SK-N-SH (cell line): ENCODE results near the gene KANSL3. TPM values are rescaled to one million over a fixed set of nuclear protein-coding genes. Genes with fewer than 3 reads are reported as not detected.
A peak's percentile ranks its signal among the peaks of the same experiment; 100 is the strongest.

ENCODE experiments used
- CTCF ChIA-PET: fragments of 300-600, 350-600 bp; formaldehyde crosslinking; extraction: SDS; loops from one replicate; lab custom pipeline; 2021; lab: Yijun Ruan, JAX
- POLR2A ChIA-PET: fragments of 350-600 bp; sonication (Branson Sonifier 250); formaldehyde crosslinking; extraction: SDS; loops from one replicate; lab custom pipeline; 2020; ENCODE audit warnings: antibody characterized with exemption, inconsistent platforms; lab: Yijun Ruan, JAX
- DNase-seq: peaks from one replicate; pipeline ENCODE4 v3.0.0; 2012
- H2AFZ ChIP-seq: fragments of 200-600 bp; sonication (generic); 2 replicates; pipeline ENCODE4 v1.8.1; 2016; ENCODE audit warnings: antibody characterized with exemption, mild to moderate bottlenecking, low read depth
- H3F3A ChIP-seq: fragments of 200-600 bp; sonication (generic); replicated peaks from 2 replicates; pipeline ENCODE3; 2016; ENCODE audit warnings: antibody characterized with exemption, mild to moderate bottlenecking; ENCODE audit not compliant: insufficient read depth
- H3K27ac ChIP-seq, 2 experiments: fragments of 200-500 bp in 1 of 2; fragments of 200-600 bp in 1 of 2; sonication (Bioruptor generic) in 1 of 2; sonication (generic), shearing (Covaris generic) in 1 of 2; 2 replicates each; pipeline versions ENCODE4 v1.5.1 to v1.6.1; 2014 to 2016; ENCODE audit warnings: low read depth in 2 of 2, inconsistent platforms in 1 of 2, low read length in 1 of 2, mild to moderate bottlenecking in 1 of 2, mixed read lengths in 1 of 2
- H3K27me3 ChIP-seq: fragments of 200-600 bp; sonication (generic), shearing (Covaris generic); 2 replicates; pipeline ENCODE4 v1.6.1; 2016; ENCODE audit warnings: mixed run types; ENCODE audit not compliant: insufficient read depth
- H3K36me3 ChIP-seq, 2 experiments: fragments of 200-500 bp in 1 of 2; fragments of 200-600 bp in 1 of 2; sonication (Bioruptor generic) in 1 of 2; sonication (generic) in 1 of 2; replicated peaks in 1 of 2; 2 replicates each; pipeline versions ENCODE3 to v1.5.1; 2014 to 2016; ENCODE audit warnings: low read length in 1 of 2, mild to moderate bottlenecking in 1 of 2; ENCODE audit not compliant: insufficient read depth in 2 of 2, control insufficient read depth in 1 of 2
- H3K4me1 ChIP-seq, 2 experiments: fragments of 200-500 bp in 1 of 2; fragments of 200-600 bp in 1 of 2; sonication (Bioruptor generic) in 1 of 2; sonication (generic), shearing (Covaris generic) in 1 of 2; 2 replicates each; pipeline versions ENCODE4 v1.5.1 to v1.6.1; 2014 to 2016; ENCODE audit warnings: low read depth in 1 of 2, low read length in 1 of 2, mixed run types in 1 of 2; ENCODE audit not compliant: insufficient read depth in 2 of 2, control insufficient read depth in 1 of 2
- H3K4me2 ChIP-seq: fragments of 200-600 bp; sonication (generic), shearing (Covaris generic); 2 replicates; pipeline ENCODE4 v1.6.1; 2017; ENCODE audit warnings: mixed run types
- H3K4me3 ChIP-seq, 2 experiments: fragments of 200-500 bp in 1 of 2; fragments of 200-600 bp in 1 of 2; sonication (Bioruptor generic) in 1 of 2; sonication (generic), shearing (Covaris generic) in 1 of 2; 2 replicates each; pipeline versions ENCODE4 v1.5.1 to v1.8.1; 2014 to 2016; ENCODE audit warnings: low read depth in 2 of 2, inconsistent platforms in 1 of 2, low read length in 1 of 2, mild to moderate bottlenecking in 1 of 2, mixed read lengths in 1 of 2, moderate library complexity in 1 of 2
- H3K79me2 ChIP-seq: fragments of 200-600 bp; sonication (generic); 2 replicates; pipeline ENCODE4 v1.8.1; 2017; ENCODE audit warnings: mild to moderate bottlenecking; ENCODE audit not compliant: insufficient read depth
- H3K9ac ChIP-seq: fragments of 200-600 bp; sonication (generic); 2 replicates; pipeline ENCODE4 v1.6.1; 2017; ENCODE audit warnings: mixed run types
- H3K9me2 ChIP-seq: fragments of 200-600 bp; sonication (generic); 2 replicates; pipeline ENCODE4 v1.6.1; 2017; ENCODE audit warnings: mixed run types
- H3K9me3 ChIP-seq: fragments of 200-600 bp; sonication (generic); 2 replicates; pipeline ENCODE4 v1.6.1; 2017; ENCODE audit warnings: mixed run types, mild to moderate bottlenecking, moderate library complexity
- H4K20me1 ChIP-seq: fragments of 200-600 bp; sonication (generic); 2 replicates; pipeline ENCODE4 v1.6.1; 2017; ENCODE audit warnings: mild to moderate bottlenecking, mixed run types; ENCODE audit not compliant: insufficient read depth
- CHD2 ChIP-seq: fragments of 150-350 bp; IDR thresholded peaks from 2 replicates; pipeline ENCODE4 v1.6.1; 2018; ENCODE audit warnings: low read length; ENCODE audit not compliant: partially characterized antibody
- EP300 ChIP-seq, 2 experiments: IDR thresholded peaks; 2 replicates each; pipeline versions ENCODE4 v1.4.0 to v1.6.1; 2012; ENCODE audit warnings: borderline replicate concordance in 1 of 2, low read depth in 1 of 2, low read length in 1 of 2
- FOXJ3 ChIP-seq: sonication (generic); formaldehyde crosslinking; IDR thresholded peaks from 2 replicates; pipeline ENCODE4 v1.5.1; 2020; ENCODE audit warnings: mild to moderate bottlenecking, missing genetic modification reagents
- FOXM1 ChIP-seq: IDR thresholded peaks from 2 replicates; pipeline ENCODE4 v1.4.0; 2012; ENCODE audit warnings: low read depth, mild to moderate bottlenecking
- GATA2 ChIP-seq: sonication (generic); formaldehyde crosslinking; IDR thresholded peaks from 2 replicates; pipeline ENCODE4 v1.5.0; 2020; ENCODE audit warnings: mild to moderate bottlenecking, missing genetic modification reagents
- JUND ChIP-seq: IDR thresholded peaks from 2 replicates; pipeline ENCODE4 v1.4.0; 2012
- NFIC ChIP-seq: IDR thresholded peaks from 2 replicates; pipeline ENCODE4 v1.4.0; 2012; ENCODE audit warnings: borderline replicate concordance
- NRF1 ChIP-seq: IDR thresholded peaks from 2 replicates; pipeline ENCODE4 v1.6.1; 2012; ENCODE audit warnings: low read depth, mild to moderate bottlenecking, low read length
- POLR2AphosphoS5 ChIP-seq: IDR thresholded peaks from 2 replicates; pipeline ENCODE4 v1.6.1; 2012; ENCODE audit warnings: low read depth, low read length
- RAD21 ChIP-seq: IDR thresholded peaks from 2 replicates; pipeline ENCODE4 v1.6.1; 2012; ENCODE audit warnings: mild to moderate bottlenecking, low read length
- RCOR1 ChIP-seq: fragments of 150-350 bp; IDR thresholded peaks from 2 replicates; pipeline ENCODE4 v1.6.1; 2017; ENCODE audit warnings: antibody characterized with exemption, low read length
- RFX5 ChIP-seq: IDR thresholded peaks from 2 replicates; pipeline ENCODE4 v1.6.1; 2012; ENCODE audit warnings: mild to moderate bottlenecking, improper control_type of control experiment, low read length
- RXRA ChIP-seq: IDR thresholded peaks from 2 replicates; pipeline ENCODE4 v1.4.0; 2012; ENCODE audit warnings: low read depth, mild to moderate bottlenecking, borderline replicate concordance
- SIN3A ChIP-seq: IDR thresholded peaks from 2 replicates; pipeline ENCODE4 v1.6.1; 2012; ENCODE audit warnings: low read depth, mild to moderate bottlenecking, low read length, moderate library complexity, borderline replicate concordance
- TAF1 ChIP-seq: IDR thresholded peaks from 2 replicates; pipeline ENCODE4 v1.6.1; 2012; ENCODE audit warnings: low read depth, mild to moderate bottlenecking, low read length, moderate library complexity, borderline replicate concordance
- YY1 ChIP-seq: IDR thresholded peaks from 2 replicates; pipeline ENCODE4 v1.4.0; 2012; ENCODE audit warnings: low read depth, mild to moderate bottlenecking
- WGBS: methylation state at CpG from one replicate; pipeline ENCODE4 v1.1.6; 2017; ENCODE audit warnings: low lambda C conversion rate; 5-methylcytosine and 5-hydroxymethylcytosine counted together
- polyA plus RNA-seq, 3 experiments: library from polyadenylated mRNA; depleted of rRNA; stranded (reverse); fragments of >200 nt; gene quantifications; 2 replicates each; pipeline ENCODE4 v1.2.3, GENCODE V29; 2012
- TF ChIP-seq, protein P1 (sequence below): fragments of 150-350 bp; IDR thresholded peaks from 2 replicates; pipeline ENCODE4 v1.6.1; 2016; ENCODE audit warnings: mild to moderate bottlenecking, low read depth, low read length
- TF ChIP-seq, protein P2 (sequence below): IDR thresholded peaks from 2 replicates; pipeline ENCODE4 v1.4.0; 2012; ENCODE audit warnings: low read depth, borderline replicate concordance

The KANSL3 gene
- polyA plus RNA-seq, 1 of the 3 experiments (the other 2 are of a cell fraction) = 10.7 TPM

DNA sequence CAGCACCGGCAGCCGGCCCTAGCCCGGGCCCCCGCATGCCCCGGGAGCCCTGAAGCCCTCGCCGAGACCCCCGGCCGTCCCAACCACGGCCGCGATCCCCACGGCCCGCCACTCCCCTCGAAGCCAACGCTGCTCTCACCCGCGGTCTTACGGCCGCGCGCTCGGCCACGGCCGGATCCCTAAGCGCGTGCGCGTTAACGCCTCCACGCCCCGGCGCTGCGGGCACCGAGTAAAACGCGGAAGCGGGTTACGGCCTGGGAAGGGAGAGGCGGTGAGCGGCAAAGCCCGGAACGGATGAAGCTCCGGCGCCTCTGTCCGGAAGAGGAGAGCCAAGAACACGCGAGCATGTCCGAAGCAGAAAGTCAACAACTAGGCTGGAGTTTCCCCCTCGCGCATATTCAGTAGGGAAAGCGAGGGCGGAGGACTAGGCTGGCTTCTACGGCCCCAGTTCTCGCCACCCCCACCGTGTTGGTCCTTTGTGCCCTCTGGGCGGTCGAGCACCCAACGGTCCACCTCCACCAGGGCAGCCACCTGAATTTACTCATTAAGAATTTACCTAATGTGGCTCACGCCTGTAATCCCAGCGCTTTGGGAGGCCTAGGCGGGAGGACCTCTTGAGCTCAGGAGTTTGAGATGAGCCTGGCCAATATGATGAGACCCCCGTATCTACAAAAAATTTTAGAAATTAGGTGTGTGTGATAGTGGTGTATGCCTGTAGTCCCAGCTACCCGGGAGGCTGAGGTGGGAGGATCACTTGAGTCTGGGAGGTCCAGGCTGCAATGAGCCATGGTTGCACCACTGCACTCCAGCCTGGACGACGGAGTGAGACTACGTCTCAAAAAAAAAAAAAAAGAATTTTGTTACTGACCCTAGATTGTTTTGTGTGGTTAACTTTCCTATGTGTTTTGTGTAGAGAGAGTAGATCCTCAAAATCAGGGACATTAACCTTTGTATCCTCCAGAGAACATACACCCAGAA is at the start of gene KANSL3 (continued):
- TF ChIP-seq POLR2AphosphoS5 = peak; percentile 94
- peak; percentile 91 for TF ChIP-seq TAF1
- TF ChIP-seq RCOR1 = peak; percentile 87
- TF ChIP-seq, protein P1, sequence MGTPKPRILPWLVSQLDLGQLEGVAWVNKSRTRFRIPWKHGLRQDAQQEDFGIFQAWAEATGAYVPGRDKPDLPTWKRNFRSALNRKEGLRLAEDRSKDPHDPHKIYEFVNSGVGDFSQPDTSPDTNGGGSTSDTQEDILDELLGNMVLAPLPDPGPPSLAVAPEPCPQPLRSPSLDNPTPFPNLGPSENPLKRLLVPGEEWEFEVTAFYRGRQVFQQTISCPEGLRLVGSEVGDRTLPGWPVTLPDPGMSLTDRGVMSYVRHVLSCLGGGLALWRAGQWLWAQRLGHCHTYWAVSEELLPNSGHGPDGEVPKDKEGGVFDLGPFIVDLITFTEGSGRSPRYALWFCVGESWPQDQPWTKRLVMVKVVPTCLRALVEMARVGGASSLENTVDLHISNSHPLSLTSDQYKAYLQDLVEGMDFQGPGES = no peak
- TF ChIP-seq RFX5 = peak; percentile 87
- peak; percentile 94 for TF ChIP-seq CHD2
- TF ChIP-seq, protein P2, sequence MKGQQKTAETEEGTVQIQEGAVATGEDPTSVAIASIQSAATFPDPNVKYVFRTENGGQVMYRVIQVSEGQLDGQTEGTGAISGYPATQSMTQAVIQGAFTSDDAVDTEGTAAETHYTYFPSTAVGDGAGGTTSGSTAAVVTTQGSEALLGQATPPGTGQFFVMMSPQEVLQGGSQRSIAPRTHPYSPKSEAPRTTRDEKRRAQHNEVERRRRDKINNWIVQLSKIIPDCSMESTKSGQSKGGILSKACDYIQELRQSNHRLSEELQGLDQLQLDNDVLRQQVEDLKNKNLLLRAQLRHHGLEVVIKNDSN = no peak
- peak; percentile 98 for TF ChIP-seq JUND
- TF ChIP-seq EP300 (IDR thresholded peaks at IDR 0.05; ENCODE audit: borderline replicate concordance in 1 of 2, low read depth in 1 of 2, low read length in 1 of 2) = peak; percentile 39 to 49; a peak in 1 of 4 replicates
- peak; percentile 30; the same call in 1 of the 2 replicates for TF ChIP-seq NFIC
- no peak for TF ChIP-seq FOXJ3 (CRISPR knock-in tag)
- peak; percentile 19; the same call in 1 of the 2 replicates for TF ChIP-seq RAD21
- TF ChIP-seq FOXM1 = peak; percentile 26; the same call in 1 of the 2 replicates

DNA sequence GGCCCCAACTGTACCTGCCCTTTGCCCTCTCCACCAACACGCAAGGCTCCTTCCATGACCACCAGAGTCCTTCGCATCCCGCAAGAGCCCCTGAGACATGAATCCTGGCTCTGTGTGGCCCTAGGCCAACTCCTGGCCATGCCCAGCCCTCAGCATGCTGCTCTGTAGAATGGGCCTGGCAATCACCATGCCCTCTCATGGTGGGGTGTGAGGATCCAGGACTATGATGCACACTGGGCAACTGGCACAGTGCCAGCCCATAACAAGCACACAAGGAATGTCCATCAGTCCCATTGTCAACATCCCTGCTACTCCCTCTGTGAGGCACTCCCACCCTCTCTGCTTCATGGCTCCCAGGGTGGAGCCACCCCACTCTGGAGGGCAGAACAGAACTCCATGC is 49.2 kb upstream of the KANSL3 start:
- no peak overlapping the region for H3K4me3 ChIP-seq
- H3K4me1 ChIP-seq = peaks cover 0 to 24% of the 10 kb centered on the region in 2 experiments; a peak in 1 of 4 replicates
- no peaks in the 10 kb centered on the region for H3K9me2 ChIP-seq
- H2AFZ ChIP-seq = no peak overlapping the region
- TF ChIP-seq RXRA (no peak), POLR2AphosphoS5 (no peak), EP300 (IDR thresholded peaks at IDR 0.05; ENCODE audit: borderline replicate concordance in 1 of 2, low read depth in 1 of 2, low read length in 1 of 2) (no peak), YY1 (no peak), FOXJ3 (CRISPR knock-in tag) (no peak), NRF1 (no peak), SIN3A (no peak), NFIC (no peak), GATA2 (CRISPR knock-in tag) (no peak), RAD21 (no peak)
- no peak overlapping the region for H3K9ac ChIP-seq
- H3K27me3 ChIP-seq = no peaks in the 10 kb centered on the region
- DNase-seq = no peak
- 100% methylated on average over 3 of the region's 3 CpGs for WGBS
- H3F3A ChIP-seq = no peaks in the 10 kb centered on the region
- no peaks in the 10 kb centered on the region for H3K9me3 ChIP-seq
- H3K4me2 ChIP-seq = no peak overlapping the region
- H3K79me2 ChIP-seq = no peaks in the 10 kb centered on the region
- ChIA-PET CTCF (interaction anchor here (1.2 kb wide), 1 partner anchor 129 kb away, joined by 3 read pairs; the partner anchor contains the start of gene CNNM3), POLR2A (no interaction called here)
- no peak overlapping the region for H3K27ac ChIP-seq
- no peaks in the 10 kb centered on the region for H3K36me3 ChIP-seq
- no peaks in the 10 kb centered on the region for H4K20me1 ChIP-seq
